HEK293T (cell line): ENCODE results near the gene RPS19.

Experiments
- CTBP1 ChIP-seq: fragments of 450-650 bp; IDR thresholded peaks from 2 replicates; pipeline ENCODE4 v1.6.1; 2016; ENCODE audit warnings: borderline replicate concordance
- FOXA1 ChIP-seq: fragments of 450-650 bp; IDR thresholded peaks from 2 replicates; pipeline ENCODE4 v1.6.1; 2016; ENCODE audit warnings: mild to moderate bottlenecking
- FOXK2 ChIP-seq: fragments of 450-650 bp; IDR thresholded peaks from 2 replicates; pipeline ENCODE4 v1.6.1; 2016; ENCODE audit warnings: mild to moderate bottlenecking
- FOXM1 ChIP-seq: fragments of 450-650 bp; IDR thresholded peaks from 2 replicates; pipeline ENCODE4 v1.6.1; 2017; ENCODE audit warnings: mild to moderate bottlenecking, borderline replicate concordance
- SUZ12 ChIP-seq: fragments of 450-650 bp; IDR thresholded peaks from 2 replicates; pipeline ENCODE4 v1.6.1; 2016; ENCODE audit warnings: mild to moderate bottlenecking
- TARDBP ChIP-seq: fragments of 450-650 bp; IDR thresholded peaks from 2 replicates; pipeline ENCODE4 v1.6.1; 2016
- TF ChIP-seq, protein P1 (sequence below): fragments of 450-650 bp; IDR thresholded peaks from 2 replicates; pipeline ENCODE4 v1.6.1; 2016

GRCh38 chr19:41868120-41868988, 8.3 kb downstream of the RPS19 start:
- TF ChIP-seq FOXM1 = no peak
- no peak for TF ChIP-seq FOXA1
- no peak for TF ChIP-seq SUZ12
- TF ChIP-seq TARDBP = no peak
- TF ChIP-seq, protein P1, sequence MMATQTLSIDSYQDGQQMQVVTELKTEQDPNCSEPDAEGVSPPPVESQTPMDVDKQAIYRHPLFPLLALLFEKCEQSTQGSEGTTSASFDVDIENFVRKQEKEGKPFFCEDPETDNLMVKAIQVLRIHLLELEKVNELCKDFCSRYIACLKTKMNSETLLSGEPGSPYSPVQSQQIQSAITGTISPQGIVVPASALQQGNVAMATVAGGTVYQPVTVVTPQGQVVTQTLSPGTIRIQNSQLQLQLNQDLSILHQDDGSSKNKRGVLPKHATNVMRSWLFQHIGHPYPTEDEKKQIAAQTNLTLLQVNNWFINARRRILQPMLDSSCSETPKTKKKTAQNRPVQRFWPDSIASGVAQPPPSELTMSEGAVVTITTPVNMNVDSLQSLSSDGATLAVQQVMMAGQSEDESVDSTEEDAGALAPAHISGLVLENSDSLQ = no peak
- no peak for TF ChIP-seq FOXK2
- no peak for TF ChIP-seq CTBP1
